Measurements from ENCODE around the gene SOD2. TPM values are rescaled to one million over a fixed set of nuclear protein-coding genes. Genes with fewer than 3 reads are reported as not detected.

The SOD2 gene
- total RNA-seq, 4 donors from 2014 or later: 147 to 927 (median 395) TPM

DNA sequence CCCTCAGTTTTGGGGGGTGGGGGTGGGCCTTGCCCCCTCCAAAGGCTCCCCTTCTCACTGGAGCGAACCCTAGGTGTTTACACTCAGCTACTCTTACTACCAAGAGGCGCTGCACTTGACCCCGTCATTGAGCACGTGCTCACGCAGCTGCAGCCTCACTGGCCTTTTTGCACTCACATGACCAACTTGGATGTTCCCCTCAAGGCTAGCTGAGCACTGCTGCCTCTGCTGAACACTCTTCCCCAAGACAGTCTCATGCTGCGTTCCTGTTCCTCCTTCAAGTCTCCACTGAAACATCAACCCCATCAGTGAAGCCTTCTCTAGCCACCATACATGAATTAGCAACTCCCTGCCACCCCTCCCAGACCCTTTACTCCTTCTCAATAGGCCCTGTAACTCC is 4.0 kb downstream of the SOD2 start:
- TF ChIP-seq POLR2A (IDR thresholded peaks at IDR 0.05; ENCODE audit: low read depth) (no peak), POLR2AphosphoS5 (IDR thresholded peaks at IDR 0.05) (no peak), CTCF (IDR thresholded peaks at IDR 0.05) (no peak), EP300 (IDR thresholded peaks at IDR 0.05) (no peak)
- WGBS: 69% methylated on average over 6 of the region's 6 CpGs
- no peak for DNase-seq (ENCODE audit: extremely low spot score)
- no peaks in the 10 kb centered on the region for H3K27me3 ChIP-seq
- H3K4me3 ChIP-seq: peak overlapping the region in 2 of 4 donors; percentile 85 to 89
- H3K36me3 ChIP-seq: peaks cover 10 to 69% (median 50%) of the 10 kb centered on the region in 4 donors
- intact Hi-C loops (cut with DNase I): no loop called here
- peak overlapping the region in 1 of 4 donors; percentile 11 for H3K27ac ChIP-seq (replicated peaks in 1 of 4)
- H3K9me3 ChIP-seq: no peaks in the 10 kb centered on the region
- H3K4me1 ChIP-seq: peaks cover 32 to 76% (median 74%) of the 10 kb centered on the region in 4 donors

- Histone ChIP-seq H3K27ac (replicated peaks in 1 of 4) (peak overlapping the region in 1 of 4 donors; percentile 11), H3K4me1 (peaks cover 32 to 79% (median 73%) of the 10 kb centered on the region in 4 donors), H3K4me3 (peak overlapping the region in 2 of 4 donors; percentile 85 to 89), H3K27me3 (no peaks in the 10 kb centered on the region), H3K36me3 (peaks cover 16 to 76% (median 56%) of the 10 kb centered on the region in 4 donors), H3K9me3 (no peaks in the 10 kb centered on the region)
- WGBS: 70% methylated on average over 5 of the region's 5 CpGs
- no peak for TF ChIP-seq POLR2A (IDR thresholded peaks at IDR 0.05; ENCODE audit: low read depth)
- intact Hi-C loops (cut with DNase I): no loop called here
- DNase-seq (ENCODE audit: extremely low spot score): no peak
These were observed 4.7 kb downstream of the SOD2 start for GRCh38 chr6:159688266-159688905.

DNA sequence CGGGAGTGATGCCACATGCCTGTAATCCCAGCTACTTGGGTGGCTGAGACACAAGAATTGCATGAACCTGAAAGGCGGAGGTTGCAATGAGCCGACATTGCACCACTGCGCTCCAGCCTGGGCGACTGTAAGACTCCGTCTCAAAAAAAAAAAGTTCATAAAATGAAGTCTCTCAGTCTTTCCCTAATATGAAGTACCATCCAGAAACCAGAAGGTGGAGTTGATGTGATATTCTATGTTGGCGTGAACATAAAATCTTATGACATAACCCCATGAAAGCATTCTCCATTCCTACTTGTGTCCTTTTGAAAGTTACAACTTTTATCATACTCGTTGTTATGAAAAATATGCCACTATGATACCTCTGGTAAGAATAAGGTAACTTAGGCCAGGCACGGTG is 5.7 kb downstream of the SOD2 start:
- intact Hi-C loops (cut with DNase I): no loop called here
- no peak for DNase-seq (ENCODE audit: extremely low spot score)
- Histone ChIP-seq H3K36me3 (peaks cover 18 to 86% (median 65%) of the 10 kb centered on the region in 4 donors), H3K4me3 (peak overlapping the region in 1 of 4 donors; percentile 10), H3K9me3 (no peaks in the 10 kb centered on the region), H3K27ac (replicated peaks in 1 of 4) (no peak overlapping the region), H3K27me3 (no peaks in the 10 kb centered on the region), H3K4me1 (peaks cover 35 to 90% (median 80%) of the 10 kb centered on the region in 4 donors)
- no peak for TF ChIP-seq POLR2AphosphoS5 (IDR thresholded peaks at IDR 0.05)
- TF ChIP-seq EP300 (IDR thresholded peaks at IDR 0.05): no peak
- no peak for TF ChIP-seq POLR2A (IDR thresholded peaks at IDR 0.05; ENCODE audit: low read depth)
- TF ChIP-seq CTCF (IDR thresholded peaks at IDR 0.05): no peak
- 91% methylated on average over 9 of the region's 9 CpGs for WGBS

- Histone ChIP-seq H3K4me1 (peaks cover 33 to 92% (median 77%) of the 10 kb centered on the region in 4 donors), H3K36me3 (peaks cover 18 to 88% (median 68%) of the 10 kb centered on the region in 4 donors)
- WGBS: 73% methylated on average over 3 of the region's 3 CpGs
These were observed 6.3 kb downstream of the SOD2 start for GRCh38 chr6:159686703-159687102.

More at GRCh38 chr6:159686703-159687102, 6.3 kb downstream of the SOD2 start:
- TF ChIP-seq POLR2AphosphoS5 (IDR thresholded peaks at IDR 0.05) (no peak), EP300 (IDR thresholded peaks at IDR 0.05) (no peak), POLR2A (IDR thresholded peaks at IDR 0.05; ENCODE audit: low read depth) (no peak), CTCF (IDR thresholded peaks at IDR 0.05) (no peak)
- no peak overlapping the region for H3K27ac ChIP-seq (replicated peaks in 1 of 4)
- H3K9me3 ChIP-seq: no peaks in the 10 kb centered on the region
- intact Hi-C loops (cut with DNase I): no loop called here
- H3K4me3 ChIP-seq: peak overlapping the region in 1 of 4 donors; percentile 10
- no peak for DNase-seq (ENCODE audit: extremely low spot score)
- H3K27me3 ChIP-seq: no peaks in the 10 kb centered on the region
